Measurements from ENCODE around the gene PLPPR3.

Gene PLPPR3

DNA sequence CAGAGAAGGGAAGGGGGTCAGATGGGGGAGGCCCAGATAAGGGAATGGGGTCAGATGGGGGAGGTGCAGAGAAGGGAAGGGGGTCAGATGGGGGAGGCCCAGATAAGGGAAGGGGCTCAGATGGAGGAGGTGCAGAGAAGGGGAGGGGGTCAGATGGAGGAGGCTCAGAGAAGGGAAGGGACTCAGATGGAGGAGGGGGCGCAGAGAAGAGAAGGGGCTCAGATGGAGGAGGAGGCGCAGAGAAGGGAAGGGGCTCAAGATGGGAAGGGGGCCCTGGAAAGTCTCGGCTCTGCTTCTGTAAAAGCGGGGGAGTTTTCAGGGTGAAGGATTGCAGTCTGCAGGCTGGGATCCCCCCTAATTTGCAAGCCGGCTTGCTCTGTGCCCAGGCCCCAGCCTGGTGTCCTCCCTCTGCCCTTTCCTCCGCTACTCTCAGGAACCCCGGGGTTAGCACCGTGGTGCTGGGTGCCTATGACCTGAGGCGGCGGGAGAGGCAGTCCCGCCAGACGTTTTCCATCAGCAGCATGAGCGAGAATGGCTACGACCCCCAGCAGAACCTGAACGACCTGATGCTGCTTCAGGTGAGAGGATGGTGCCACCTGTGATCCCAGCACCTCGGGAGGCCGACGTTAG, 7.5 kb upstream of the PLPPR3 start:
- no peaks in the 10 kb centered on the region for H3K4me1 ChIP-seq (ENCODE audit: insufficient read depth, low read length)
- H3K79me2 ChIP-seq (ENCODE audit: insufficient read depth, low read length): no peaks in the 10 kb centered on the region
- no peaks in the 10 kb centered on the region for H3K36me3 ChIP-seq (ENCODE audit: insufficient read depth, low read length)
- H2AFZ ChIP-seq (ENCODE audit: low read depth, low read length): no peak overlapping the region
- no peak overlapping the region for H3K4me2 ChIP-seq (ENCODE audit: insufficient read depth, low read length)
- no peak overlapping the region for H3K27ac ChIP-seq (ENCODE audit: low read length)
- TF ChIP-seq CTCF (IDR thresholded peaks at IDR 0.05; ENCODE audit: borderline replicate concordance, extremely low read depth, low read length, poor library complexity, severe bottlenecking): no peak
- no peak for TF ChIP-seq EZH2 (IDR thresholded peaks at IDR 0.05; ENCODE audit: borderline replicate concordance, low read depth, low read length, severe bottlenecking)
- no peaks in the 10 kb centered on the region for H3K9me3 ChIP-seq (ENCODE audit: insufficient read depth, low read length, severe bottlenecking)
- no peaks in the 10 kb centered on the region for H3K27me3 ChIP-seq (ENCODE audit: insufficient read depth, low read length, poor library complexity)
- no peak overlapping the region for H3K9ac ChIP-seq (ENCODE audit: low read depth, low read length)
- H3K4me3 ChIP-seq (ENCODE audit: low read depth in 1 of 2, low read length in 2 of 2): no peak overlapping the region
- no peak for DNase-seq
- no peak for ATAC-seq (ENCODE audit: insufficient read depth, low read depth)
- no peaks in the 10 kb centered on the region for H4K20me1 ChIP-seq (ENCODE audit: insufficient read depth, low read length)

DNA sequence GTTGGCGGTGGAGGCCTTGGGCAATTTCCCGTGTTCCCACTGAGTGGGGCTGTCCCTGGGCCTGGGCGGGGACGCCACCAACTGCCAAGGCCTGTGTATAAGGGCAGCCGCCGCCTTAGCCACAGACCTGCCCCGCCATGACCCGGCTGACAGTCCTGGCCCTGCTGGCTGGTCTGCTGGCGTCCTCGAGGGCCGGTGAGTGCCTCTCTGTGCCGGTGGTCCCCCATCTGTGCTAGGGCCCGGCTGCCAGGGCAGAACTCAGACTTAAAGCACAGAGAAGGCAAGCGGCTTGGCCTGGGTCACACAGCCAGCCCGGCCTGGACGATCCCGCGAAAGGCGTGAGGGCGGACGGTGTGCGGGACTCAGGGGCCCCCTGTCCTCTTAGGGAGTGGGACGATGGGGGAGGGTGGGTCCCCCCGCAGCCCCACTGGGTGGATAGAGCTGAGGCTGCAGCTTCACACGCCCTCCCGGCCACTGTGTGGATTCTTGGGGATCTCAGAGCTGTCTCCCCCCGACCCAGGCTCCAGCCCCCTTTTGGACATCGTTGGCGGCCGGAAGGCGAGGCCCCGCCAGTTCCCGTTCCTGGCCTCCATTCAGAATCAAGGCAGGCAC, 6.1 kb upstream of the PLPPR3 start, which contains the start of gene AZU1:
TSS of gene AZU1 (plus strand) at position 128 of the 612 bp plus-strand sequence. CDS start at position 138, 10 bp downstream.
- ATAC-seq (ENCODE audit: insufficient read depth, low read depth): no peak
- H3K27me3 ChIP-seq (ENCODE audit: insufficient read depth, low read length, poor library complexity): no peaks in the 10 kb centered on the region
- H3K27ac ChIP-seq (ENCODE audit: low read length): no peak within 1 kb of the TSS
- no peaks in the 10 kb centered on the region for H4K20me1 ChIP-seq (ENCODE audit: insufficient read depth, low read length)
- no peak within 1 kb of the TSS for H3K9ac ChIP-seq (ENCODE audit: low read depth, low read length)
- no peak within 1 kb of the TSS for H2AFZ ChIP-seq (ENCODE audit: low read depth, low read length)
- no peaks in the 10 kb centered on the region for H3K4me1 ChIP-seq (ENCODE audit: insufficient read depth, low read length)
- no peak within 1 kb of the TSS for H3K4me3 ChIP-seq (ENCODE audit: low read depth in 1 of 2, low read length in 2 of 2)
- no peak for DNase-seq
- TF ChIP-seq CTCF (IDR thresholded peaks at IDR 0.05; ENCODE audit: borderline replicate concordance, extremely low read depth, low read length, poor library complexity, severe bottlenecking) (no peak), EZH2 (IDR thresholded peaks at IDR 0.05; ENCODE audit: borderline replicate concordance, low read depth, low read length, severe bottlenecking) (no peak)
- no peaks in the 10 kb centered on the region for H3K36me3 ChIP-seq (ENCODE audit: insufficient read depth, low read length)
- no peak within 1 kb of the TSS for H3K4me2 ChIP-seq (ENCODE audit: insufficient read depth, low read length)
- no peaks in the 10 kb centered on the region for H3K79me2 ChIP-seq (ENCODE audit: insufficient read depth, low read length)
- H3K9me3 ChIP-seq (ENCODE audit: insufficient read depth, low read length, severe bottlenecking): no peaks in the 10 kb centered on the region

- Histone ChIP-seq H3K27me3 (ENCODE audit: insufficient read depth, low read length, poor library complexity) (no peaks in the 10 kb centered on the region), H3K27ac (ENCODE audit: low read length) (no peak overlapping the region), H3K4me2 (ENCODE audit: insufficient read depth, low read length) (no peak overlapping the region), H4K20me1 (ENCODE audit: insufficient read depth, low read length) (no peaks in the 10 kb centered on the region), H3K4me3 (ENCODE audit: low read depth in 1 of 2, low read length in 2 of 2) (no peak overlapping the region), H3K36me3 (ENCODE audit: insufficient read depth, low read length) (no peaks in the 10 kb centered on the region), H3K79me2 (ENCODE audit: insufficient read depth, low read length) (no peaks in the 10 kb centered on the region), H3K9ac (ENCODE audit: low read depth, low read length) (no peak overlapping the region), H3K9me3 (ENCODE audit: insufficient read depth, low read length, severe bottlenecking) (no peaks in the 10 kb centered on the region), H3K4me1 (ENCODE audit: insufficient read depth, low read length) (no peaks in the 10 kb centered on the region), H2AFZ (ENCODE audit: low read depth, low read length) (no peak overlapping the region)
- no peak for ATAC-seq (ENCODE audit: insufficient read depth, low read depth)
- TF ChIP-seq CTCF (IDR thresholded peaks at IDR 0.05; ENCODE audit: borderline replicate concordance, extremely low read depth, low read length, poor library complexity, severe bottlenecking) (no peak), EZH2 (IDR thresholded peaks at IDR 0.05; ENCODE audit: borderline replicate concordance, low read depth, low read length, severe bottlenecking) (no peak)
- DNase-seq: no peak
These were observed 5.6 kb upstream of the PLPPR3 start for GRCh38 chr19:827314-827709.
